ENCODE measurements around the gene ZBTB49. TPM values are rescaled to one million over a fixed set of nuclear protein-coding genes. Genes with fewer than 3 reads are reported as not detected.
A peak's percentile ranks its signal among the peaks of the same experiment; 100 is the strongest.

The ZBTB49 gene
- total RNA-seq, 2 donors from 2014 or later = 8.4 to 10.2 TPM

DNA sequence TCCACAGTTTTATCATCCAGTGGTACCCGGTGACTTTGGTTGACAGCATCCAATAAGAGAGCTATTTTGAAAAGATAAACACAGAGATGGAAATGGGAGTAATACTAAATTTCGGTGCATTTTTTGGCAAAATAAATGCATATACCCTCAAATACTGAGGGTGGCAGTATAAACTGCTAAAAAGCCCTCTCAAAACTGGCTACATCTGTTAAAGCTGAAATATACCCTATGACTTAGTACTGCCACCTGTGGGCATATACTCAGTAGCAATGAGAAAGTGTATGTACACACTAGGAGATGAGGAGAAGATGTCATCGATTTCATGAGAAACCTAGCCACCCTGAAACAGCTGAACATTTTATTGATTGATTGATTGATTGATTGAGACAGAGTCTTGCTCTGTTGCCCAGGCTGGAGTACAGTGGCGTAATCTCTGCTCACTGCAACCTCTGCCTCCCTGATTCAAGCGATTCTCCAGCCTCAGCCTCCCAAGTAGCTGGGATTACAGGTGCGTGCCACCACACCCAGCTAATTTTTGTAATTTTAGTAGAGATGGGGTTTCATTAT lies 29.8 kb upstream of the ZBTB49 start:
- H3K9me3 ChIP-seq = no peaks in the 10 kb centered on the region
- no peak overlapping the region for H3K4me3 ChIP-seq
- no peaks in the 10 kb centered on the region for H3K27me3 ChIP-seq (replicated peaks; ENCODE audit: insufficient read depth)
- no peaks in the 10 kb centered on the region for H3K36me3 ChIP-seq
- H3K4me1 ChIP-seq (ENCODE audit: control insufficient read depth in 1 of 2, low read depth in 2 of 2) = no peaks in the 10 kb centered on the region
- no peak for TF ChIP-seq CTCF (IDR thresholded peaks at IDR 0.05)
- no peak for DNase-seq (ENCODE audit: low spot score)
- no peak overlapping the region for H3K27ac ChIP-seq
- no peak for ATAC-seq (ENCODE audit: insufficient number of reproducible peaks, low FRiP score, low read depth)

GRCh38 chr4:4267981-4268380 lies 22.1 kb upstream of the ZBTB49 start:
- H3K36me3 ChIP-seq = no peaks in the 10 kb centered on the region
- H3K4me1 ChIP-seq (ENCODE audit: control insufficient read depth in 1 of 2, low read depth in 2 of 2) = no peaks in the 10 kb centered on the region
- no peak for ATAC-seq (ENCODE audit: insufficient number of reproducible peaks, low FRiP score, low read depth)
- no peak for TF ChIP-seq CTCF (IDR thresholded peaks at IDR 0.05)
- no peak overlapping the region for H3K4me3 ChIP-seq
- no peak overlapping the region for H3K27ac ChIP-seq
- no peak for DNase-seq (ENCODE audit: low spot score)
- H3K9me3 ChIP-seq = no peaks in the 10 kb centered on the region
- H3K27me3 ChIP-seq (replicated peaks; ENCODE audit: insufficient read depth) = no peaks in the 10 kb centered on the region

GRCh38 chr4:4268776-4269175 lies 21.3 kb upstream of the ZBTB49 start:
- peak overlapping the region in 1 of 2 donors; percentile 7 for H3K27ac ChIP-seq
- no peaks in the 10 kb centered on the region for H3K9me3 ChIP-seq
- DNase-seq (ENCODE audit: low spot score) = no peak
- no peak for ATAC-seq (ENCODE audit: insufficient number of reproducible peaks, low FRiP score, low read depth)
- H3K4me1 ChIP-seq (ENCODE audit: control insufficient read depth in 1 of 2, low read depth in 2 of 2) = no peaks in the 10 kb centered on the region
- no peaks in the 10 kb centered on the region for H3K27me3 ChIP-seq (replicated peaks; ENCODE audit: insufficient read depth)
- H3K4me3 ChIP-seq = no peak overlapping the region
- H3K36me3 ChIP-seq = peaks cover 5% of the 10 kb centered on the region
- TF ChIP-seq CTCF (IDR thresholded peaks at IDR 0.05) = no peak

DNA sequence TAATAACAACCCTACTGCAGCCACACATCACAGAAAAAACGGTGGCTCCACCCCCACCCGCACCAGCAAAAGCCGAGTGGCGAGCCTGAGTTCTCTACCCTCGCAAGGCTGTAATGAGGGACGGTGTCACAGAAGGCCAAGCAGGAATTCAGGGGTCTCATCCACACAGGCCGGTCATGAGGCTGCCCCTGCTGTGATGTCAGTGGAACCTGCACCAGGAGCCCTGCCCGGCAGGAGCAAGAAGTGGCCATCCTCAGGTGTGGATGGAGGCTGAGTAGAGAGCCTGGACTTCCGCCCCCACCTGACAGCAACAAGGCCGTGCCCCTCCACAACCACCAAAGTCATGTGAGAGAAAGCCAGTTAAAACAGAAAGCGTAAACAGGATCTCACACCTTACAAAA lies 20.7 kb upstream of the ZBTB49 start:
- no peak overlapping the region for H3K4me3 ChIP-seq
- ATAC-seq (ENCODE audit: insufficient number of reproducible peaks, low FRiP score, low read depth) = no peak
- no peak for TF ChIP-seq CTCF (IDR thresholded peaks at IDR 0.05)
- H3K27ac ChIP-seq = no peak overlapping the region
- no peaks in the 10 kb centered on the region for H3K9me3 ChIP-seq
- no peaks in the 10 kb centered on the region for H3K4me1 ChIP-seq (ENCODE audit: control insufficient read depth in 1 of 2, low read depth in 2 of 2)
- H3K36me3 ChIP-seq = peaks cover 7% of the 10 kb centered on the region
- H3K27me3 ChIP-seq (replicated peaks; ENCODE audit: insufficient read depth) = no peaks in the 10 kb centered on the region
- DNase-seq (ENCODE audit: low spot score) = no peak

DNA sequence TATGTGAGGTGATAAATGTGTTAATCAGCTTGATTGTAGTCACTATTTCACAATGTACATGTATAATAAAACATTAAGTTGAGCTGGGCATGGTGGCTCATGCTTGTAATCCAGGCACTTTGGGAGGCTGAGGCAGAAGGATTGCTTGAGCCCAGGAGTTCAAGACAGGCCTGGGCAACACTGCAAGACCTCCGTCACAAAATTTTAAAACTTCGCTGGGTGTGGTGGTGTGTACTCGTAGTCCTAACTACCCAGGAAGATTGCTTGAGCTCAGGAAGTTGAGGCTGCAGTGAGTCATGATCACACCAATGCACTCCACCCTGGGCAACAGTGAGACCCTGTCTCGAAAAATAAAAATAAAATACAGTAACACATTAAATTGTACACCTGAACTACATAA lies 20.2 kb upstream of the ZBTB49 start:
- TF ChIP-seq CTCF (IDR thresholded peaks at IDR 0.05) = no peak
- no peaks in the 10 kb centered on the region for H3K9me3 ChIP-seq
- H3K4me1 ChIP-seq (ENCODE audit: control insufficient read depth in 1 of 2, low read depth in 2 of 2) = no peaks in the 10 kb centered on the region
- H3K36me3 ChIP-seq = peaks cover 7% of the 10 kb centered on the region
- DNase-seq (ENCODE audit: low spot score) (no peak), ATAC-seq (ENCODE audit: insufficient number of reproducible peaks, low FRiP score, low read depth) (no peak)
- no peak overlapping the region for H3K27ac ChIP-seq
- H3K27me3 ChIP-seq (replicated peaks; ENCODE audit: insufficient read depth) = no peaks in the 10 kb centered on the region
- H3K4me3 ChIP-seq = no peak overlapping the region
